BE2C (cell line): ENCODE measurements around the gene NAALADL1.

Experiments used
- DNase-seq: peaks from one replicate; pipeline ENCODE4 v3.0.0-alpha.2; 2020
- H3K27me3 ChIP-seq: fragments of 250-450 bp; sonication (Bioruptor Pico); 2 replicates; pipeline ENCODE4 v1.5.1; 2020; ENCODE audit warnings: mild to moderate bottlenecking
- H3K36me3 ChIP-seq: fragments of 250-450 bp; sonication (Bioruptor Pico); 2 replicates; pipeline ENCODE4 v1.5.1; 2020; ENCODE audit warnings: mild to moderate bottlenecking
- H3K4me1 ChIP-seq: fragments of 250-450 bp; sonication (Bioruptor Pico); 2 replicates; pipeline ENCODE4 v1.5.1; 2020
- H3K4me3 ChIP-seq: 2 replicates; pipeline ENCODE4 v1.5.1; 2011; ENCODE audit warnings: low read depth, low read length
- H3K9me3 ChIP-seq: fragments of 250-450 bp; sonication (Bioruptor Pico); 2 replicates; pipeline ENCODE4 v1.5.1; 2020
- TF ChIP-seq, protein P1 (sequence below): IDR thresholded peaks from 2 replicates; pipeline ENCODE4 v1.5.1; 2012; ENCODE audit warnings: mild to moderate bottlenecking, low read depth, low read length

Gene NAALADL1

DNA sequence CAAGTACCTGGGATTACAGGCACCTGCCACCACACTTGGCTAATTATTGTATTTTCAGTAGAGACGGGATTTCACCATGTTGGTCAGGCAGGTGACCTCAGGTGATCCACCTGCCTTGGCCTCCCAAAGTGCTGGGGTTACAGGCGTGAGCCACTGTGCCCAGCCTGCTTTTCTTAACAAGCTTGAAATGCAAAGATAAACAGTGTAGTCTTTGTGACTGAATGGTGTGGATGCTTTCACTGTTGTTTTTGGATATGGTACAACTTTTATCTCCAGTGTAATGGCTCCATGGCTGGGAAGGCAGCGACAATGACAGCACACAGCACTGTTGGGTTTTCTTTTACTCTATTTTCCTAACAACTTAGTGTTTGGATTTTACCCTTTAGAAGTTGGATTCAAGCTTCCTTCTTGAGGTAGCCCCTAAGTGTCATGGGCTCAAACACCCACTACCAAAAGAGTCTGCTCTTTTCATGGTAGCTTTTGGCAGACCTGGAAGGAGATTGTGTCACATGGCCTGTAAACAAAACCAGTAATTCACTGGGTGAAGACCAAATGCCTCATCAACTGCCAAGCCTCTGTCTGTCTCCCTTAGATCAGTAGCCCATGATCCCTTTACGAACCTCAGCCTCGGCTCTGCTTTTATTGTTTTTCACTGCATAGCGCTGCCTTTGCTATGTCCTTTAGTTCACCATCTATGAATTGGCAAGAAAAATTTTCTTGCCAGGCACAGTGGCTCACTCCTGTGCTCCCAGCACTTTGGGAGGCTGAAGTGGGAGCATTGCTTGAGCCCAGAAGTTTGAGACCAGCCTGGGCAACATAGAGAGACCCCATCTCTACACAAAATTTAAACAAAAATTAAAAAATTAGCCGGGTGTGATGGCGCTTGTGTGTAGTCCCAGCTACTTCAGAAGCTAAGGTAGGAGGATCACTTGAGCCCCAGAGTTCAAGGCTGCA is 44.1 kb upstream of the NAALADL1 start:
- Histone ChIP-seq H3K9me3 (no peaks in the 10 kb centered on the region), H3K4me1 (no peaks in the 10 kb centered on the region), H3K36me3 (no peaks in the 10 kb centered on the region), H3K4me3 (no peak overlapping the region), H3K27me3 (no peaks in the 10 kb centered on the region)
- no peak for DNase-seq
- TF ChIP-seq, protein P1, sequence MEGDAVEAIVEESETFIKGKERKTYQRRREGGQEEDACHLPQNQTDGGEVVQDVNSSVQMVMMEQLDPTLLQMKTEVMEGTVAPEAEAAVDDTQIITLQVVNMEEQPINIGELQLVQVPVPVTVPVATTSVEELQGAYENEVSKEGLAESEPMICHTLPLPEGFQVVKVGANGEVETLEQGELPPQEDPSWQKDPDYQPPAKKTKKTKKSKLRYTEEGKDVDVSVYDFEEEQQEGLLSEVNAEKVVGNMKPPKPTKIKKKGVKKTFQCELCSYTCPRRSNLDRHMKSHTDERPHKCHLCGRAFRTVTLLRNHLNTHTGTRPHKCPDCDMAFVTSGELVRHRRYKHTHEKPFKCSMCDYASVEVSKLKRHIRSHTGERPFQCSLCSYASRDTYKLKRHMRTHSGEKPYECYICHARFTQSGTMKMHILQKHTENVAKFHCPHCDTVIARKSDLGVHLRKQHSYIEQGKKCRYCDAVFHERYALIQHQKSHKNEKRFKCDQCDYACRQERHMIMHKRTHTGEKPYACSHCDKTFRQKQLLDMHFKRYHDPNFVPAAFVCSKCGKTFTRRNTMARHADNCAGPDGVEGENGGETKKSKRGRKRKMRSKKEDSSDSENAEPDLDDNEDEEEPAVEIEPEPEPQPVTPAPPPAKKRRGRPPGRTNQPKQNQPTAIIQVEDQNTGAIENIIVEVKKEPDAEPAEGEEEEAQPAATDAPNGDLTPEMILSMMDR = no peak

DNA sequence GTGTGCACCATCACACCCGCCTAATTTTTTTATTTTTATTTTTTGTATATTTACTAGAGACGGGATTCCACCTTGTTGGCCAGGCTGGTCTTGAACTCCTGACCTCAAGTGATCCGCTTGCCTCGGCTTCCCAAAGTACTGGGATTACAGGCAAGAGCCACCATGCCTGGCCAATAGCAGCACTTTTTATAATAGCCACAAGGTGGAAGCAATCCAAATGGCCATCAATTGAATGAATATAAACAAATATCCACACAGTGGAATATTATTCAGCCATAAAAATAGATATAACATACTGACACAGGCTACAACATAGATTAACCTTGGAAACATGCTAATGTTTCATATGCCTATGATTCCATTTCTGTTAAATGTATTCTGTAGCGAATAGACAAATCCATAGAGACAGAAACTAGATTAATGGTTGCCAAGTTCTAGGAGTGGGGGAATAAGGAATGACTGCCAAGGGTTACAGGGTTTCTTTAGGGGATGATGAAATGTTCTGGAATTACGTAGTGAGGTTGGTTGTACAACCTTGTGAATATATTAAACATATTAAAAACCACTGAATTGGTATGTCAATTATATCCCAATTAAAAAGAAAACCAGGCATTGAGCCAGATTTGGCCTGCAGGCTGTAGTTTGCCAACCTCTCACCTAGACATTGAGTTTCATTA is 42.5 kb upstream of the NAALADL1 start:
- Histone ChIP-seq H3K27me3 (no peaks in the 10 kb centered on the region), H3K36me3 (no peaks in the 10 kb centered on the region), H3K4me1 (no peaks in the 10 kb centered on the region), H3K4me3 (no peak overlapping the region), H3K9me3 (no peaks in the 10 kb centered on the region)
- DNase-seq = no peak
- TF ChIP-seq, protein P1 = no peak

DNA sequence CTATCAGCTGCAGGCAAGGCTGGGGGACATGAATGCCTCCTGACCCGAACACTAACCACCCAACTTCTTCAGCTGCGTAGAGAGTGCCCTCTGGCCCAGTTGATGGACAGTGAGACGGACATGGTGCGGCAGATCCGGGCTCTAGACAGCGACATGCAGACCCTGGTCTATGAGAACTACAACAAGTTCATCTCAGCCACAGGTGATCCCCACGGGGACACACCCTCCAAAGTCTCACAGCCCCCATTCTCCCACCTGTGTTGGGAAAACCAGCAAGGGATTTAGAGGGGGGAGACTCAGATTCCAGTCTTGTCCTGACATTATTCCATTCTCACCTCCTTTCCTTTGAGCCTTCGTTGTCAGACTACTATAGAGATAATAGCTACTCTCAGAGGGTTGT is 38.6 kb upstream of the NAALADL1 start:
- H3K4me3 ChIP-seq = peak overlapping the region; percentile 69; the same call in 1 of the 2 replicates

DNA sequence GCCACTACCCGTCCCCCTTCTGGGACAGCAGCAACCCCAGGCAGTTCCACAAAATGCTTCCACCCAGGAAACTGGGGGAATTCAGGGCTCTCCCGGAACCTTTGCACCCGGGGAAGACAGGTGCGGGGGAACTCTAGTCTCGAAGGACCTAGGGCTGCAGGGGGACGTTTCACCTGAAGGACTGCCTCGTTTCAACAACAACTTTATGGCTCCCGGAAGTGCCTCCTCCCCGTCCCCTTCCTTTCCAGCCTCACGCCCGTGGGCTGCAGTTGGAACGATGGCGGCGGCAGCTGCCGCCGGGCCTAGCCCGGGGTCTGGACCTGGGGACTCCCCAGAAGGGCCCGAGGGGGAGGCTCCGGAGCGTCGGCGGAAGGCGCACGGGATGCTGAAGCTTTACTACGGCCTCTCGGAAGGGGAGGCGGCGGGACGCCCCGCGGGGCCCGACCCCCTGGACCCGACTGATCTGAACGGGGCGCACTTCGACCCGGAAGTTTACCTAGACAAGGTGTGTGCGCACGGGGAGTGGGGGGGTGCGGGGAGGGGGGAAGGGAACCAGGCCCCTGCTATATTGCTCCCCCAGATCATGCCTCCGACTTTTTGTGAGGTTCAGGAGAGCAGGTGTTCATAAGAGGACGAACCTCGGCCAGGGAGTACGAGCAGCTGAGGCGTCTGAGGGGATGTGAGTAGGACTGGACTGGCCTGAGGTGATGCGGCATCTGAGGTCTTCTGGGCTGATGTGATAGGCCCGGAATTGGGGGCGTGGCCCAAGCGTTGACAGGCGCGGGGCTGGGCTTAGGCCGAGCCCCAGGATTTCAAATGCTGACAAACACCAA is 37.8 kb upstream of the NAALADL1 start, which contains the start of gene VPS51:
Gene VPS51, plus strand, starts transcription at position 241 of the 833 bp plus-strand sequence. Its CDS starts 37 bp downstream, at position 278.
- Histone ChIP-seq H3K36me3 (no peaks in the 10 kb centered on the region), H3K27me3 (no peaks in the 10 kb centered on the region), H3K4me3 (peak within 1 kb of the TSS; percentile 69), H3K9me3 (no peaks in the 10 kb centered on the region), H3K4me1 (no peaks in the 10 kb centered on the region)
- peak; percentile 80 for DNase-seq
- TF ChIP-seq, protein P1 = no peak

More for the DNA sequence above, 38.6 kb upstream of the NAALADL1 start:
- DNase-seq = no peak
- H3K36me3 ChIP-seq = no peaks in the 10 kb centered on the region
- no peaks in the 10 kb centered on the region for H3K27me3 ChIP-seq
- TF ChIP-seq, protein P1 = no peak
- no peaks in the 10 kb centered on the region for H3K9me3 ChIP-seq
- no peaks in the 10 kb centered on the region for H3K4me1 ChIP-seq

DNA sequence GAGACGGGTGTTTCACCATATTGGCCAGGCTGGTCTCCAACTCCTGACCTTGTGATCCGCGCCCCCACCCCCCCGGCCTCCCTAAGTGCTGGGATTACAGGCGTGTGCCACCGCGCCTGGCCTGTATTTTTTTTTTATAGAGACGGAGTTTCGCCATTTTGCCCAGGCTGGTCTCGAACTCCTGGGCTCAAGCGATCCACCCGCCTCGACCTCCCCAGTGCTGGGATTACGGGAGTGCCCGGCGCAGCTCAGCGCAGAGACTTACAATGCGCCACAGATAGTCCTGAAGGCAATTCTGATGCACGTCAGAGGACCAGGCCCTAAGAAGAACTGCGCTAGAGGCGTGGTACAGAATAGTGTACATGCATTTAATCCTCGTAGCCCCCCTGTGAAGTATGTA is 37.1 kb upstream of the NAALADL1 start:
- no peaks in the 10 kb centered on the region for H3K27me3 ChIP-seq
- no peaks in the 10 kb centered on the region for H3K36me3 ChIP-seq
- TF ChIP-seq, protein P1 = no peak
- no peak for DNase-seq
- no peaks in the 10 kb centered on the region for H3K4me1 ChIP-seq
- no peak overlapping the region; the same call in 1 of the 2 replicates for H3K4me3 ChIP-seq
- no peaks in the 10 kb centered on the region for H3K9me3 ChIP-seq
